ENCODE data around the gene OSTF1. TPM values are rescaled to one million over a fixed set of nuclear protein-coding genes. Genes with fewer than 3 reads are reported as not detected.

The OSTF1 gene
- polyA plus RNA-seq, 1 donor from 2014 or later, result 173 TPM

DNA sequence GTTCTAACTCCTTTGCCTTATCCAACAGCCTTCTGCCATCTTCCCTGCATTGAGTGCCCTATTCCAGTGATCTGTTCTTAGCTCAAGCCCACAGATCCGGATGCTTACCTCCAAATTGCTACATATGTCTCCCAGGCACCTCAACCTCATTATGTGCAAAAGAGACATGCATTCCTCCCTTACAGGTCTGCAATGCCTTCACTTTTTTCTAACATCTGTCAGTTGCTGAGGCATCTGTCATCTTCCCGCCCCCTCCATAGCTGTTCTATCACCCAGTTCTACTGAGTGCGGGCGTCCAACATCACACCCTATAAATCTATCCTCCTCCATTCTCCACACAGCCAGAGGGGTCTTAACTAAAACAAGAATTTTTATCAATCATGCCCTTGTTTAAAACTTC, 20.4 kb upstream of the OSTF1 start:
- Mint-ChIP-seq H3K27ac (peak overlapping the region in 1 of 3 donors; percentile 32), H3K4me3 (no peak overlapping the region), H3K27me3 (no peaks in the 10 kb centered on the region), H3K9me3 (no peaks in the 10 kb centered on the region), H3K4me1 (peaks cover 6 to 9% (median 8%) of the 10 kb centered on the region in 3 donors), H3K36me3 (peaks cover 6% of the 10 kb centered on the region)

DNA sequence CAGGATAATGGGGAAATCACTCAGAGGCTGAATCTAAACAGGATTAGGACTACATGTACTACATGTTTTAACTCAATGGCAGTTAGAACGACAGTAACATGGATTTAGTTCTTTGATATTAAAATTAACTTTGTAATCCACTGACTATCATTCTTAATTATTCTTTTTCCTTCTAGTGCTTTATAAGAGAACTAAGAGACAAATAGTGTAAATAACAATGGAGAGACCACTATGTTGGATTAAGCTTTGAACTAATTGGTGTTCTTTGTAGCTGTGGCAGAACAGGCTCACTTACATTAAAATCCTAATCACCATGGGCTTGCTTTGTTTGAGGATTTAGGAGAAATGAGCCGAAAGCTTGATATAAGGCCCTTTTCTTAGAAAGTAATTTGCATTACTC, 19.1 kb upstream of the OSTF1 start:
- H3K9me3 Mint-ChIP-seq, result no peaks in the 10 kb centered on the region
- no peak overlapping the region for H3K4me3 Mint-ChIP-seq
- H3K27ac Mint-ChIP-seq, result peak overlapping the region in 1 of 3 donors; percentile 91
- H3K27me3 Mint-ChIP-seq, result no peaks in the 10 kb centered on the region
- H3K4me1 Mint-ChIP-seq, result peaks cover 6 to 9% (median 8%) of the 10 kb centered on the region in 3 donors
- peaks cover 6% of the 10 kb centered on the region for H3K36me3 Mint-ChIP-seq

GRCh38 chr9:75071530-75072122, 16.7 kb upstream of the OSTF1 start:
- Mint-ChIP-seq H3K27me3 (no peaks in the 10 kb centered on the region), H3K4me1 (peaks cover 6 to 9% (median 8%) of the 10 kb centered on the region in 3 donors), H3K9me3 (no peaks in the 10 kb centered on the region), H3K27ac (peak overlapping the region in 2 of 3 donors; percentile 34 to 39), H3K36me3 (peaks cover 6% of the 10 kb centered on the region), H3K4me3 (no peak overlapping the region)

DNA sequence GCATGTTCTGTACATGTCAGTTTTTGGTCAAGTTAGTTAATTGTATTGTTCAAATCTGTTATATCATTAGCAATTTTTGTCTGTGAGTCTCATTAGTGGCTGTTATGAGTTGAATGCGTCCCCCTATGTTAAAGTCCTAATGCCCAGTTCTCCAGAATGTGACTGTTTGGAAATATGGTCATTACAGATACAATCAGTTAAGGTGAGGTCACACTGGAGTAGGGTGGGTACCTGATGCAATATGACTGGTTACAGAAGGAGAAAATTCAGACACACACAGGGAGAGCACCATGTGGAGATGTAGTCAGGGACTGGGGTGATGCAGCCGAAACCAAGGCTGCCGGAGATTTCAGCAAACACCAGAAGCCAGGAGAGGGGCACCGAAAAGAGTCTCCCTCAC, 15.4 kb upstream of the OSTF1 start:
- no peak overlapping the region for H3K27ac Mint-ChIP-seq
- no peaks in the 10 kb centered on the region for H3K27me3 Mint-ChIP-seq
- H3K4me3 Mint-ChIP-seq, result no peak overlapping the region
- peaks cover 9 to 13% (median 9%) of the 10 kb centered on the region in 3 donors for H3K4me1 Mint-ChIP-seq
- H3K9me3 Mint-ChIP-seq, result no peaks in the 10 kb centered on the region
- peaks cover 2% of the 10 kb centered on the region for H3K36me3 Mint-ChIP-seq

GRCh38 chr9:75081632-75082031, 6.7 kb upstream of the OSTF1 start:
- Mint-ChIP-seq H3K4me3 (peak overlapping the region in 1 of 4 donors; percentile 50), H3K4me1 (peaks cover 5 to 15% (median 8%) of the 10 kb centered on the region in 3 donors), H3K9me3 (no peaks in the 10 kb centered on the region), H3K36me3 (no peaks in the 10 kb centered on the region), H3K27me3 (no peaks in the 10 kb centered on the region), H3K27ac (peak overlapping the region in 2 of 3 donors; percentile 1 to 4)

- Mint-ChIP-seq H3K36me3 (peaks cover 2% of the 10 kb centered on the region), H3K4me3 (no peak overlapping the region)
These were observed 4.9 kb upstream of the OSTF1 start for GRCh38 chr9:75083188-75083970.

DNA sequence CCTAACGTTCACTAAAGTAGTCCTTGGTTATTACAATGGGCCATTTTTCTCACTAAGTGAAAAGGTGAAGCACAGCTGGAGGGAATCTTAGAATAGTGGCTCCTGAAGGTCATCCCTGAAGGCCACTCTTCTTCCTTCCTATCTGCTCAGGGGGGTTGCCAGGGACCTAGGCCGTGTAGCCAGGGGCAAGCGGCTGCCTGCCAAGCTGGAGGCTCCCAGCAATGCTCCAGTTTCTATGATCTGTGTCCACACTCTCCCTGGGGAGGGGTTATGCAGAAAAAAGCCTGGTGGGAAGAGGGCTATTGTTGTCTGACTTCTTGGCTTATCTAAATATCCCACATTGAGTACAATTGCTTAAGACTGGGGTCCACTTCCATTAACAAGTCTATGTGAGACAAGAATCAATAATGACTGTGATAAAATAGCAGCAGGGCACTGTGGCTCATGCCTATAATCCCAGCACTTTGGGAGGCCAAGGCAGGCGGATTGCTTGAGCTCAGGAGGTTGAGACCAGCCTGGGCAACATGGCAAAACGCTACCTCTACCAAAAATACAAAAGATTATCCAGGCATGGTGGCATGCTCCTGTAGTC, 4.1 kb upstream of the OSTF1 start:
- Mint-ChIP-seq H3K9me3 (no peaks in the 10 kb centered on the region), H3K4me3 (no peak overlapping the region), H3K36me3 (peaks cover 2% of the 10 kb centered on the region), H3K4me1 (peaks cover 9 to 19% (median 13%) of the 10 kb centered on the region in 3 donors), H3K27me3 (no peaks in the 10 kb centered on the region), H3K27ac (peak overlapping the region in 1 of 3 donors; percentile 13)

More at GRCh38 chr9:75083188-75083970, 4.9 kb upstream of the OSTF1 start:
- H3K9me3 Mint-ChIP-seq, result no peaks in the 10 kb centered on the region
- no peak overlapping the region for H3K27ac Mint-ChIP-seq
- H3K4me1 Mint-ChIP-seq, result peaks cover 4 to 17% (median 11%) of the 10 kb centered on the region in 3 donors
- no peaks in the 10 kb centered on the region for H3K27me3 Mint-ChIP-seq

- Mint-ChIP-seq H3K9me3 (no peaks in the 10 kb centered on the region), H3K4me3 (peak overlapping the region in 2 of 4 donors; percentile 37 to 97), H3K27me3 (no peaks in the 10 kb centered on the region), H3K27ac (peak overlapping the region in 2 of 3 donors; percentile 5 to 27), H3K4me1 (peaks cover 14 to 32% (median 24%) of the 10 kb centered on the region in 3 donors), H3K36me3 (peaks cover 2% of the 10 kb centered on the region)
These were observed 2.7 kb upstream of the OSTF1 start for GRCh38 chr9:75085640-75086039.

DNA sequence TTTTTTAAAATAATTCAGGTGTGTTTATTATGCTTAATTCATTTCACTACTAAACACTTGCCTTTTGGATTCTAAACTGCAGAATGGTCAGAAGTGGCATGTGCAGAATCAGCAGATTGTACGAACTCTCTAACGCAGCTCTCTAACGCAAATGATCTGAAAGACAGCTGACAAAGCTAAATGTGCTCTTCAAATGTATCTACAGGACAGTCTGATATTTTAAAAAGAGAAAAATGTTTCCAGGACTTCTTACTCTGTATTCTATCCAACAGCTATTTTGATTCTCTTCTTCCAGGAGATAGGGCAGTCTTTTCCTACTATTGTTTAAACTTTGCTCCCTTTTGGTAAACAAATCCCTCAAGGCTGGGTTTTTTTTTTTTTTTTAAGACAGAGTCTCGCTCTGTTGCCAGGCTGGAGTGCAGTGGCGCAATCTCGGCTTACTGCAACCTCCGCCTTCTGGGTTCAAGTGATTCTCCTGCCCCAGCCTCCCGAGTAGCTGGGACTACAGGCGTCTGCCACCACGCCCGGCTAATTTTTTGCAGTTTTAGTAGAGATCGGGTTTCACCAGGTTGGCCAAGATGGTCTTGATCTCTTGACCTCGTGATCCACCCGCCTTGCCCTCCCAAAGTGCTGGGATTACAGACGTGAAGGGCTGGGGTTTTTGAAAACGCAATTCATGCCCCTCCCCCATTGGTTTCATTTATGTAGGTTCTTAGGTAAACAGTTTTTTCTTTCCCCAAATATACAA, 1.6 kb upstream of the OSTF1 start:
- peak overlapping the region; percentile 84 to 98 (median 96) for H3K4me3 Mint-ChIP-seq
- no peaks in the 10 kb centered on the region for H3K27me3 Mint-ChIP-seq
- H3K36me3 Mint-ChIP-seq, result peaks cover 2% of the 10 kb centered on the region
- peak overlapping the region; percentile 91 to 96 (median 95) for H3K27ac Mint-ChIP-seq
- H3K9me3 Mint-ChIP-seq, result no peaks in the 10 kb centered on the region
- peaks cover 22 to 40% (median 32%) of the 10 kb centered on the region in 3 donors for H3K4me1 Mint-ChIP-seq

DNA sequence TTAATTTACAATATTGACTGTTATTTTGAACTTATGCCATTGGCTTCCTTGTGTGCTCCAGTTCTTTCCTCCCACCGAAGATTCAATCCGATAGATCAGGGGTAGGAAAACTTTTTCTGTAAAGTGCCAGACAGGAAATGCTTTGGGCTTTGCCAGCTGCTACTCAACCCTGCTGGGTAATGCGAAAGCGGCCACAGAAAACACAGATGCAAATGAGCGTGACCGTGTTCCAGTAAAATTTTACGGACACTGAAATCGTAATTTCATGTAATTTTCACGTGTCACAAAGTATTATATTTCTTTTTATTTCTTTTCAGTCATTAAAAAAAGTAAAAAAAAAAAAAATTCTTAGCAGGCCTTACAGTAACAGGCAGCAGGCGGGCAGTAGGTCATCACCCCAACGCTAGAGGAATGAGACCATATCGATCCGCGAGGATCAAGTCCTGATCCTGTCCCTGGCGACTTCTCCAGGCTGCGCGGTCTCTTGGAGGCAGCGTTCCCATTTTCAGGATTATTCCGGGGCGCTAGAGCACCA, 958 bp upstream of the OSTF1 start:
- no peaks in the 10 kb centered on the region for H3K9me3 Mint-ChIP-seq

GRCh38 chr9:75088646-75089372, 495 bp downstream of the OSTF1 start:
- Mint-ChIP-seq H3K27ac (peak overlapping the region; percentile 58 to 91 (median 89)), H3K36me3 (peaks cover 2% of the 10 kb centered on the region), H3K9me3 (no peaks in the 10 kb centered on the region), H3K27me3 (no peaks in the 10 kb centered on the region), H3K4me3 (peak overlapping the region; percentile 84 to 96 (median 94)), H3K4me1 (peaks cover 30 to 56% (median 43%) of the 10 kb centered on the region in 3 donors)

More for the DNA sequence above, 958 bp upstream of the OSTF1 start:
- Mint-ChIP-seq H3K36me3 (peaks cover 2% of the 10 kb centered on the region), H3K27ac (peak overlapping the region; percentile 91 to 96 (median 95)), H3K4me3 (peak overlapping the region; percentile 84 to 98 (median 96)), H3K27me3 (no peaks in the 10 kb centered on the region), H3K4me1 (peaks cover 28 to 46% (median 37%) of the 10 kb centered on the region in 3 donors)

DNA sequence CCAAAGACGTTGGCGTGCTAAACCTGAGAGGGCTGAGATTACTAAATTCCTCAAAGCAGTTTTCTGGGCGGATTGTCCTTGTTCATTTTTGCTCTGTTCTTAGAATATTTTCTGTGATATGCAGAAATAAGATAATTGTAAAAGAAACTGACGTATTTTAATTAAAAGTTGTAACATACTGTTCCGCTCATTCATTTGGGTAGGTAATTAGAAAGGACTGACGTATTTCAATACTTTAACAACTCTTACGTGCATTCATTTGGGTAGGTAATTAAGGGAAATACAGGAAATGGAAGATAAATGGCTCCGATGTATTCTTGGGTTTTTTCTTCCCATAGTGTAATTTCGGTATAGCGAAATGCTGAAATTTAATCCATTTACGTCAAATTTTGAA, 1.1 kb downstream of the OSTF1 start:
- Mint-ChIP-seq H3K4me3 (peak overlapping the region; percentile 84 to 96 (median 94)), H3K27me3 (no peaks in the 10 kb centered on the region), H3K9me3 (no peaks in the 10 kb centered on the region), H3K27ac (peak overlapping the region; percentile 8 to 84 (median 58)), H3K36me3 (peaks cover 2% of the 10 kb centered on the region), H3K4me1 (peaks cover 36 to 61% (median 49%) of the 10 kb centered on the region in 3 donors)

DNA sequence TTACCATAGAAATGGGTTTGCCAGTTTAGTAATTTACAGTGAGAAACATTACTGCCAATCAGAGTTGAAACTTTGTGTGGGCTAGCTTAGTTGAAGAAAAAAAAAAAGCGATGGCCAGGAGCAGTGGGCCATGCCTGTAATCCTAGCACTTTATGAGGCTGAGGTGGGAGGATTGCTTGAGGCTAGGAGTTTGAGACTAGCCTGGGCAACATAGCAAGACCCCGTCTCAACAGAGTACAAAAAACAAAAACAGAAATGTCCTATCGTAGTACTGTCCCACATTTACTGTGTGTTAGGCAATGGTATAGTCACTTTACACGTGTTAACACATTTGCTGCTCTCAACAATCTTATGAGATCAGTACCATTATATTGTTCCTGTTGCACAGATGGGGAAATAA, 2.3 kb downstream of the OSTF1 start:
- peak overlapping the region in 1 of 3 donors; percentile 87 for H3K27ac Mint-ChIP-seq
- peaks cover 2% of the 10 kb centered on the region for H3K36me3 Mint-ChIP-seq
- no peaks in the 10 kb centered on the region for H3K27me3 Mint-ChIP-seq
- H3K9me3 Mint-ChIP-seq, result no peaks in the 10 kb centered on the region
- H3K4me3 Mint-ChIP-seq, result peak overlapping the region; percentile 2 to 95 (median 66)
- peaks cover 47 to 63% (median 52%) of the 10 kb centered on the region in 3 donors for H3K4me1 Mint-ChIP-seq

DNA sequence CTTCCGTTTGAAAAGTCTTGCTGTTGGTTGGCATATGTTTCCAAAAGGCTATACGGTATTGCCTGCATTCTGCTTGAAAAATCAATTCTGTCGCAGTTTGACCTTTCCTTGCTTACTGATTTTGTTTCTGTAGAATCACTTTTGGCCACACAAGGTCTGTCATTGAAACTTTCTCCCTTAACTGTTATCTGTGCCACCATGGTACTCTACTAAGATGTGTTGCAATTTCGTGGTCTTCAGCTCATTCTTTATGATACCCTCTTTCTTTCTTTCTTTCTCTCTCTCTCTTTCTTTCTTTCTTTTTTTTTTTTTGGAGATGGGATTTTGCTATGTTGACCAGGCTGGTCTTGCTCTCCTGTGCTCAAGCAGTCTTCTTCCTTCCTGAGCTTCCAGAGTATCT, 4.5 kb downstream of the OSTF1 start:
- Mint-ChIP-seq H3K9me3 (no peaks in the 10 kb centered on the region), H3K4me1 (peaks cover 49 to 63% (median 56%) of the 10 kb centered on the region in 3 donors), H3K36me3 (no peaks in the 10 kb centered on the region), H3K27ac (peak overlapping the region in 1 of 3 donors; percentile 50), H3K27me3 (no peaks in the 10 kb centered on the region), H3K4me3 (peak overlapping the region in 2 of 4 donors; percentile 4 to 57)
